ENCODE results near the gene UBE2C.

GRCh38 chr20:45841407-45842129 lies 29.1 kb downstream of the UBE2C start:
- TF ChIP-seq CTCF (IDR thresholded peaks at IDR 0.05) (no peak), POLR2A (IDR thresholded peaks at IDR 0.05) (no peak), POLR2AphosphoS5 (IDR thresholded peaks at IDR 0.05; ENCODE audit: insufficient read depth in 1 of 2, low read depth in 1 of 2) (no peak)

All from vagina (tissue), 2 donors.